ENCODE measurements around the gene OGDHL.

DNA sequence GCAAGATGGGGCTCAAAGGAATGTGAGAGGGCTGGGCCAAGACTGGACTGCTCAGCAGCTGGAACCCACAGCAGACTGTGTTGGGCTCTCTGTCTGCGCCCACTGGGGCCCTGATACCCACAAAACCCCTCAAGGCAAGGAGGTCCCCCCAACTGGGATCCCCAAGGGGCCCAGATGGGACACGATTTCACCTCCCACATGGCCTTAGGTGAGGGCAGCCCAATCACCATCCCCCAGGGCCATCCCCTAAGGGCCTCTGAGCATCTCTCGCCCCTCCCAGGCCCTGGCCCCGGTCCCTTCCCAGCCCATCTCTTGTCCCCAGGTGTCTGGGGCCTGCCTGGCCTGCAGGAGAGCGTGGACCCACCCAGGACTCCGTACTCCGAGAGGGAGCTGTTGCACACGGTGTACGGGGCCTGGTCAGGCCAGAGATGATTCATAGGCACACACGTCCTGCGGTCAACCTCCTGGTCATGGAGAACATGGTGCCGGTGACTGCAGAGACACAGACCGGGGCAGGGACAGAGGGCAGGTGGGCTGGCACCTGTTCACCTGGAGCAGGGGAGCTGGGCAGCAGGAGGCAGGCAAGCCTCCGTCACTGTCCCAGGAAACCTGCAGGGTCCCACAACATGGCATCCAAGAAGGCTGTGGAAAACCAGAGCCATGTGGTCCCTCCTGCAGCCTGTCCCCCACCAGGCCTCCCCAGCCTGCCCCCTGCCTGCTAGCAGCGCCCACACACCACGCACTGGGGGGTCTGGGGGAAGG, 21.6 kb downstream of the OGDHL start:
- no peak for TF ChIP-seq EZH2phosphoT487 (IDR thresholded peaks at IDR 0.05; ENCODE audit: low read depth)
- TF ChIP-seq, protein P1, sequence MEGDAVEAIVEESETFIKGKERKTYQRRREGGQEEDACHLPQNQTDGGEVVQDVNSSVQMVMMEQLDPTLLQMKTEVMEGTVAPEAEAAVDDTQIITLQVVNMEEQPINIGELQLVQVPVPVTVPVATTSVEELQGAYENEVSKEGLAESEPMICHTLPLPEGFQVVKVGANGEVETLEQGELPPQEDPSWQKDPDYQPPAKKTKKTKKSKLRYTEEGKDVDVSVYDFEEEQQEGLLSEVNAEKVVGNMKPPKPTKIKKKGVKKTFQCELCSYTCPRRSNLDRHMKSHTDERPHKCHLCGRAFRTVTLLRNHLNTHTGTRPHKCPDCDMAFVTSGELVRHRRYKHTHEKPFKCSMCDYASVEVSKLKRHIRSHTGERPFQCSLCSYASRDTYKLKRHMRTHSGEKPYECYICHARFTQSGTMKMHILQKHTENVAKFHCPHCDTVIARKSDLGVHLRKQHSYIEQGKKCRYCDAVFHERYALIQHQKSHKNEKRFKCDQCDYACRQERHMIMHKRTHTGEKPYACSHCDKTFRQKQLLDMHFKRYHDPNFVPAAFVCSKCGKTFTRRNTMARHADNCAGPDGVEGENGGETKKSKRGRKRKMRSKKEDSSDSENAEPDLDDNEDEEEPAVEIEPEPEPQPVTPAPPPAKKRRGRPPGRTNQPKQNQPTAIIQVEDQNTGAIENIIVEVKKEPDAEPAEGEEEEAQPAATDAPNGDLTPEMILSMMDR (IDR thresholded peaks at IDR 0.05; ENCODE audit: low read depth, low read length): no peak

Data from OCI-LY3 (cell line).